Mucosa of descending colon (tissue), 3 donors: ENCODE data around the gene ELL. TPM values are rescaled to one million over a fixed set of nuclear protein-coding genes. Genes with fewer than 3 reads are reported as not detected.

ENCODE experiments used
- ATAC-seq: fragments of 200-7000 bp; cut with Tn5 transposase; one replicate; pipeline ENCODE4 v1.9.1; 2020; ENCODE audit warnings: mild to moderate bottlenecking, moderate library complexity
- DNase-seq, 3 donors: peaks; one replicate each; pipeline ENCODE4 v3.0.0-alpha.2; 2020
- H3K36me3 ChIP-seq: fragments of 200-600 bp; one replicate; pipeline ENCODE4 v1.8.0; 2021; ENCODE audit warnings: low read depth, mild to moderate bottlenecking
- H3K4me1 ChIP-seq: fragments of 200-600 bp; one replicate; pipeline ENCODE4 v1.8.0; 2021; ENCODE audit warnings: low read depth, mild to moderate bottlenecking
- H3K4me3 ChIP-seq: fragments of 200-600 bp; one replicate; pipeline ENCODE4 v1.8.0; 2021; ENCODE audit warnings: mild to moderate bottlenecking
- H3K9me3 ChIP-seq: fragments of 200-600 bp; one replicate; pipeline ENCODE4 v1.8.0; 2021; ENCODE audit warnings: mild to moderate bottlenecking
- intact Hi-C, 2 donors: fragments of 100-400 bp; cut with DNase I in 1 of 2; cut with micrococcal nuclease in 1 of 2; formaldehyde crosslinking; loops; one replicate each; pipeline versions ENCODE4 v1.11.0 to v1.11.1; 2022; cut with DNase I, micrococcal nuclease
- total RNA-seq, 3 donors: library from RNA; stranded (reverse); fragmentation: NEBNext Ultra II Directional in 2 of 3; extraction: Animal tissue kit (Norgen Biotek cat#: 25700) in 2 of 3; gene quantifications; one replicate each; pipeline versions ENCODE4 v1.2.1 to v1.2.4, GENCODE V29; 2021 to 2023
- TF ChIP-seq, protein P1 (sequence below): fragments of 200-600 bp; IDR thresholded peaks from one replicate; pipeline ENCODE4 v1.8.0; 2022; ENCODE audit warnings: antibody characterized with exemption, mild to moderate bottlenecking
- donor health status: DM: no; HTN: no; CAD: no; lungs with moderate emphysema.
- donor health status: DM: no; HTN: no; CAD: no.
- donor health status: DM: no; HTN: yes; CAD: no.

The ELL gene
- total RNA-seq, 3 donors from 2014 or later: 17.8 to 21.6 (median 18.9) TPM

DNA sequence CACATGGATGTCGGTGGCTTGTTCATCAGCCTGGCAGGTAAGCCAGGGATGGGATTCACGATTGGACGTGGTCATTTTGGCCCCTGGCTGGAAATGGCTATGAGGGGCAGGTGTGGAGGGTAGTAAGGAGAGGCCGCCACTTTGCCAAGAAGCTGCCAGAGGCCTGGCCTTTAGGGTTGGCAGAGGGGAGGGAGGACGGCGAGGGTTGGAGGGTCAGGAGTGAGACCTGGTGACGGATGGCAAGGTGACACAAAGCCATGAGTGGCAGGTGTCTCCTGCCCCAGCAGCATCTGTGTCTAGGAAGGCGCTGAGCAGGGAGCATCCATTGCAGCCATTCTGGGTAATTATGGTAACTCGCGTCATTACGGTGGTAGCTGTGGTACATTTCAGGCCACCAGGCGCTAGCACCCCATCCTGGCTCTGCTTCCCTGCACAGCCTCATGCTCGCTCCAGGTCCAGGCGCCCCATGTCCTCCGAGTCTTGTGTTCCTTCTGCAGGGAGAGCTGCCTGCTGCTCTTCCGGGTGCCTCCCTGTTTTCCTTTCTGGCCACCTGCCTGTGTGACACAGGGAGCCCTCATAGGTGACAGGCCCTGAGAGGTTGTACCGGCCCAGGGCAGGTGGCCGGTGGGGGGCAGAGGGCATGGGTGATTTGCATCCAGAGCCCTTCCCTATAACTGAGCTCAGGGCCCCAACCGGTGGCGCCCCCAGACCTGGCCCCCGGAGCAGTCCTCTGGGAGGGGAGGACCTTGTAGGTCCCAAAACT, 98.4 kb downstream of the ELL start:
- TF ChIP-seq, protein P1, sequence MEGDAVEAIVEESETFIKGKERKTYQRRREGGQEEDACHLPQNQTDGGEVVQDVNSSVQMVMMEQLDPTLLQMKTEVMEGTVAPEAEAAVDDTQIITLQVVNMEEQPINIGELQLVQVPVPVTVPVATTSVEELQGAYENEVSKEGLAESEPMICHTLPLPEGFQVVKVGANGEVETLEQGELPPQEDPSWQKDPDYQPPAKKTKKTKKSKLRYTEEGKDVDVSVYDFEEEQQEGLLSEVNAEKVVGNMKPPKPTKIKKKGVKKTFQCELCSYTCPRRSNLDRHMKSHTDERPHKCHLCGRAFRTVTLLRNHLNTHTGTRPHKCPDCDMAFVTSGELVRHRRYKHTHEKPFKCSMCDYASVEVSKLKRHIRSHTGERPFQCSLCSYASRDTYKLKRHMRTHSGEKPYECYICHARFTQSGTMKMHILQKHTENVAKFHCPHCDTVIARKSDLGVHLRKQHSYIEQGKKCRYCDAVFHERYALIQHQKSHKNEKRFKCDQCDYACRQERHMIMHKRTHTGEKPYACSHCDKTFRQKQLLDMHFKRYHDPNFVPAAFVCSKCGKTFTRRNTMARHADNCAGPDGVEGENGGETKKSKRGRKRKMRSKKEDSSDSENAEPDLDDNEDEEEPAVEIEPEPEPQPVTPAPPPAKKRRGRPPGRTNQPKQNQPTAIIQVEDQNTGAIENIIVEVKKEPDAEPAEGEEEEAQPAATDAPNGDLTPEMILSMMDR: no peak
- Histone ChIP-seq H3K9me3 (no peaks in the 10 kb centered on the region), H3K4me3 (no peak overlapping the region), H3K4me1 (peaks cover 32% of the 10 kb centered on the region), H3K36me3 (no peaks in the 10 kb centered on the region)
- ATAC-seq (peak; percentile 24), DNase-seq (peak in 2 of 3 donors; percentile 57 to 60)
- intact Hi-C loops: no loop called here

DNA sequence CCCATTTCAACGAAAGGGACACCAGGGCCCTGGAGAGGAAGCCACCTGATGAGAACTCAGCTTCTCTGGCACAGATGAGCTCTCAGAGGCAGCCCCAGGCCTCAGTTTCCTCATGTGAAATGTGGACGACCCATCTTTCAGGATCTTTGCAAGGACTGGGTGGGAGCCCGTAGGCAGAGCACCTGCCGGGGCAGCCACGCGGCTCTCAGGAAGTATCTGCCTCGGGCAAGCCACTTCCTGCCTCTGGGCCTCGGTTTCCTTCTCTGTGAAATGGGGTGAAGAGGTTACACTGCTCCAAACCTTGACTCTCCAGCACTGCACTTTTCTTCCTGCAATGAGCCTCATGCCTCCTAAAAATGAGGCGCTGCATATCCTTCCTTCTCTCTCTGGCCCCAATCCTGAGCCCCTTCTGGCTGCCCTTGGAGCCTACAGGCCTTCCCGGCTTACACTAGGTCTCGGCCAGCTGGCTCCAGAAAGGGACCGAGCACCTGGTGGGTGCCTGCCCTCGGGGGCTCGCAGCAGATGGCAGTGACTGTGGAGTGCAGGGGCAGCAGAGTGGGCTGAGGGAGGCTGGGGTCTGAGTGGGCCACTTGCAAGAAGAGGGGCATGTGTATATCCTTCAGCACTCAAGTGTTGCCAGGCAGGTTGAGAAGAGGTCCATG, 99.2 kb downstream of the ELL start:
- no peaks in the 10 kb centered on the region for H3K9me3 ChIP-seq
- DNase-seq (peak in 1 of 3 donors; percentile 36), ATAC-seq (no peak)
- H3K4me1 ChIP-seq: peaks cover 36% of the 10 kb centered on the region
- no peak overlapping the region for H3K4me3 ChIP-seq
- TF ChIP-seq, protein P1: no peak
- no peaks in the 10 kb centered on the region for H3K36me3 ChIP-seq
- intact Hi-C loops: no loop called here

DNA sequence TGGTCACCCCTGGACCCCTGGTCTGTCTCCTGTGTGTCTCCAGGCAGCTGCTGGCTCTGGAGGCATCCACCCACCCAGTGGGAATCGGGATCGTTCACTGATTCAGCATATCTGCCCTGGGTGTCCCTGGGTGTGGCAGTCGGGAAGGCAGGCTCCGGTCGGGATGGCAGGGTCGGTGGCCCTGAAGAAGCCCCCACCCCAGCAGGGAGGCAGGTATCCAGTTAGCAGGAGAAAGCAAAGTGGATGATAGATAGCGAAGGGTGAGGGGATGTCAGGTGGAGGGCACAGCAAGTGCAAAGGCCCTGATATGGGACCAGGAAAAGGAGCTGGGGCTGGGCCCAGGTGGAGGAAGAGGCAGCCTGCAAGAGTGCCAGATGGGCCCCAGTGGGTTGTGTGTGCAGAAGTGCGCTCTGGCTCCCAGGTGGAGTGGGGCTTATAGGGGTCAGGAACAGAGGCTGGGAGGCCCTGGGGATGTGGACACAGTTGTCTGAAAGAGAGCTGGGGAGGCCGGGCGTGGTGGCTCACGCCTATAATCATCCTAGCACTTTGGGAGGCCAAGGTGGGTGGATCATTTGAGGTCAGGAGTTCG, 100.4 kb downstream of the ELL start:
- DNase-seq (peak in 1 of 3 donors; percentile 56), ATAC-seq (no peak)
- no peaks in the 10 kb centered on the region for H3K36me3 ChIP-seq
- TF ChIP-seq, protein P1: no peak
- H3K9me3 ChIP-seq: no peaks in the 10 kb centered on the region
- H3K4me3 ChIP-seq: no peak overlapping the region
- intact Hi-C loops: no loop called here
- H3K4me1 ChIP-seq: peaks cover 46% of the 10 kb centered on the region

DNA sequence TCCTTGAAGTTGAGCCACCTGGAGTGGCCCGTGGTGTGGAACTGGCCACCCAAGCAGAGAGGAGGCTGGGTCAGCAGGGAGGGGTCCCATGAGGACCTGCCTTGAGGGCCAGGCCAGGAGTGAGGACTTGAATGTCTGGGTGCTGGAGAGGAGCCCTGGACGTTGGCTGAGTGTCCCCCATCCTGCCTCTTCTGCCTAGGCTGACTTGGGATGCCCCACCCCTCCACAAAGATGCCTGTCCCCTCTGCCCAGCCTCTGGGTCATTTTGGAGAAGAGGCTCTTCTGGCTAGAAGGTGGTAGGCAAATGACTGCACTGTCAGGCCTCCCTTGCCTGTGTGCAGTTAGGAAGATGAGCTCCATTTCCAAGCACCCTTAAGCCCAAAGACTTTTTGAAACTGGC, 100.9 kb downstream of the ELL start:
- no peak for ATAC-seq
- peak in 1 of 3 donors; percentile 56 for DNase-seq
- no peaks in the 10 kb centered on the region for H3K9me3 ChIP-seq
- no peaks in the 10 kb centered on the region for H3K36me3 ChIP-seq
- intact Hi-C loops: no loop called here
- H3K4me3 ChIP-seq: no peak overlapping the region
- TF ChIP-seq, protein P1: no peak
- H3K4me1 ChIP-seq: peaks cover 48% of the 10 kb centered on the region

DNA sequence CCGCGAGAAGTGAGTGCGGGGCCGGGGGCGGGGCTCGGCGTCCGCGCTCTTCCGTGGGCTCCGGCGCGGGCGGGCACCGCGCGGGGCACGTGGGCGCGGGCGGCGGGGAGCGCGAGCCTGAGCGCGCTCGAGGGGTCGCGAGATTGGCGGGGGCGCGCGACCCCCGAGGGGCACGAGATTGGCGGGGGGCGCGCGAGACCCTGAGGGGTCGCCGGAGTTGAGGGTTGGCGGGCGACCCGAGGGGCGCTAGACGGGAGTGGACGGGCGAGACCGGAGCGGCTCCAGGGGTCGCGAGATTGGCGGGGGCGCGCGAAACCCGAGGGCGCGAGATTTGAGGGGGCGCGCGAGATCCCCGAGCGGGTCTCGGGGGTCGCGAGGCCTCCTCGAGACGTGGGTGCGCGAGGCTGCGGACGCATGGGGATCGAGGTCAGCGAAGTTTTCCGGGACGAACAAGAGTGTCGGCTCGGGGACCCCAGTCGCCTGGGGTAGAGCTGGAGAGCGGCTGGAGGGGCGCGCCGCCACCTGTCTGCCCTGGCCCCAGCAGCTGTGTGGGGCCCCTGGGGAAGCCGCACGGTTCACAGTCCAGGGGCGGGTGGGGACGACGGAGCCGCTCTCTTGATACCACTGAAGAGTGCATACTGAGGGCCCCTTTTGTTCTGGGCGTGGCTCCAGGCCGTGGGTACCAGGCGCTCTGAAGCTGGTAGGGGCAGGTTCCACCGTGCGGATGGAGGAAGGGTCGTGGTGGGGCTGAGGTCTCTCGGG, 102.0 kb downstream of the ELL start:
- Histone ChIP-seq H3K4me3 (peak overlapping the region; percentile 30), H3K9me3 (no peaks in the 10 kb centered on the region), H3K4me1 (peaks cover 49% of the 10 kb centered on the region), H3K36me3 (no peaks in the 10 kb centered on the region)
- intact Hi-C loops: no loop called here
- DNase-seq: peak; percentile 67 to 82 (median 71)
- TF ChIP-seq, protein P1: no peak
- ATAC-seq: peak; percentile 14
